Mesenchymal stem cell (in vitro differentiated cells and primary cell): Measurements from ENCODE around the gene NFATC1.

Experiments used
- DNase-seq: peaks from one replicate; pipeline ENCODE4 v3.0.0-alpha.2; 2013
- H2AFZ ChIP-seq: one replicate; pipeline ENCODE4 v1.6.1; 2013; ENCODE audit warnings: low read depth, mild to moderate bottlenecking, control low read depth, inconsistent platforms, low read length, moderate library complexity
- H2AK5ac ChIP-seq: 2 replicates; pipeline ENCODE4 v1.6.1; 2013; ENCODE audit warnings: low read length, moderate library complexity, mild to moderate bottlenecking, inconsistent platforms; ENCODE audit not compliant: severe bottlenecking
- H2BK120ac ChIP-seq: one replicate; pipeline ENCODE4 v1.6.1; 2013; ENCODE audit warnings: low read depth, mild to moderate bottlenecking, inconsistent platforms, low read length, moderate library complexity
- H2BK12ac ChIP-seq, 2 experiments: one replicate each; pipeline ENCODE4 v1.6.1; 2013; ENCODE audit warnings: inconsistent platforms in 2 of 2, low read length in 2 of 2, mild to moderate bottlenecking in 2 of 2, moderate library complexity in 2 of 2, control low read depth in 1 of 2
- H2BK15ac ChIP-seq: one replicate; pipeline ENCODE4 v1.6.1; 2013; ENCODE audit warnings: mild to moderate bottlenecking, low read depth, inconsistent platforms; ENCODE audit not compliant: poor library complexity, severe bottlenecking
- H2BK5ac ChIP-seq: 2 replicates; pipeline ENCODE4 v1.6.1; 2013; ENCODE audit warnings: low read depth, mild to moderate bottlenecking, low read length, control low read depth, inconsistent platforms; ENCODE audit not compliant: poor library complexity, severe bottlenecking
- H3K14ac ChIP-seq, 2 experiments: one replicate each; pipeline ENCODE4 v1.6.1; 2013; ENCODE audit warnings: inconsistent platforms in 2 of 2, low read length in 2 of 2, control low read depth in 1 of 2, mild to moderate bottlenecking in 1 of 2, moderate library complexity in 1 of 2
- H3K18ac ChIP-seq, 2 experiments: one replicate each; pipeline ENCODE4 v1.6.1; 2013; ENCODE audit warnings: inconsistent platforms in 2 of 2, low read length in 2 of 2, control low read depth in 1 of 2, low read depth in 1 of 2, mild to moderate bottlenecking in 1 of 2
- H3K23ac ChIP-seq, 2 experiments: one replicate each; pipeline ENCODE4 v1.6.1; 2013; ENCODE audit warnings: inconsistent platforms in 2 of 2, low read length in 2 of 2, mild to moderate bottlenecking in 2 of 2, moderate library complexity in 2 of 2, control low read depth in 1 of 2
- H3K27ac ChIP-seq: 2 replicates; pipeline ENCODE4 v1.5.1; 2013; ENCODE audit warnings: mild to moderate bottlenecking, moderate library complexity, low read length, control low read depth, inconsistent platforms; ENCODE audit not compliant: poor library complexity, severe bottlenecking
- H3K27me3 ChIP-seq, 2 experiments: 2 replicates each; pipeline versions ENCODE4 v1.6.1 to v1.7.0; 2013; ENCODE audit warnings: low read length in 2 of 2, mild to moderate bottlenecking in 2 of 2, moderate library complexity in 2 of 2, control low read depth in 1 of 2, inconsistent platforms in 1 of 2; ENCODE audit not compliant: control insufficient read depth in 1 of 2, insufficient read depth in 1 of 2
- H3K36me3 ChIP-seq, 2 experiments: 2 replicates each; pipeline versions ENCODE4 v1.6.1 to v1.7.0; 2013; ENCODE audit warnings: low read length in 2 of 2, control low read depth in 1 of 2, inconsistent platforms in 1 of 2, low read depth in 1 of 2, mild to moderate bottlenecking in 1 of 2; ENCODE audit not compliant: insufficient read depth in 2 of 2, control insufficient read depth in 1 of 2
- H3K4ac ChIP-seq, 2 experiments: one replicate each; pipeline ENCODE4 v1.6.1; 2013; ENCODE audit warnings: inconsistent platforms in 2 of 2, low read length in 2 of 2, mild to moderate bottlenecking in 2 of 2, moderate library complexity in 2 of 2, control low read depth in 1 of 2, low read depth in 1 of 2
- H3K4me1 ChIP-seq: 2 replicates; pipeline ENCODE4 v1.6.1; 2013; ENCODE audit warnings: low read depth, low read length, control low read depth; ENCODE audit not compliant: control insufficient read depth, insufficient read depth
- H3K4me2 ChIP-seq: 2 replicates; pipeline ENCODE4 v1.6.1; 2013; ENCODE audit warnings: low read length, mild to moderate bottlenecking, inconsistent platforms; ENCODE audit not compliant: poor library complexity, severe bottlenecking
- H3K4me3 ChIP-seq, 2 experiments: 2 replicates each; pipeline versions ENCODE4 v1.5.1 to v1.7.0; 2013; ENCODE audit warnings: low read length in 2 of 2, mild to moderate bottlenecking in 2 of 2, control low read depth in 1 of 2, low read depth in 1 of 2; ENCODE audit not compliant: insufficient read depth in 1 of 2
- H3K79me1 ChIP-seq: replicated peaks from 2 replicates; pipeline ENCODE4 v1.6.1; 2013; ENCODE audit warnings: mild to moderate bottlenecking, control low read depth, low read length, inconsistent platforms; ENCODE audit not compliant: poor library complexity, severe bottlenecking
- H3K9ac ChIP-seq: 2 replicates; pipeline ENCODE4 v1.7.0; 2013; ENCODE audit warnings: mild to moderate bottlenecking, low read length, moderate library complexity
- H3K9me3 ChIP-seq: 2 replicates; pipeline ENCODE4 v1.7.0; 2013; ENCODE audit warnings: mild to moderate bottlenecking, low read length; ENCODE audit not compliant: control insufficient read depth
- H4K8ac ChIP-seq: one replicate; pipeline ENCODE4 v1.6.1; 2013; ENCODE audit warnings: inconsistent platforms, mild to moderate bottlenecking, low read length, moderate library complexity
- H4K91ac ChIP-seq: one replicate; pipeline ENCODE4 v1.6.1; 2013; ENCODE audit warnings: mild to moderate bottlenecking, low read length, inconsistent platforms
- WGBS: methylation state at CpG from one replicate; pipeline ENCODE4 v1.1.7; 2013; ENCODE audit warnings: mixed read lengths; 5-methylcytosine and 5-hydroxymethylcytosine counted together

Gene NFATC1

GRCh38 chr18:79467126-79467525 is 71.4 kb downstream of the NFATC1 start:
- Histone ChIP-seq H2AK5ac (no peak overlapping the region), H3K9me3 (no peaks in the 10 kb centered on the region), H2BK12ac (no peak overlapping the region)

GRCh38 chr18:79468119-79468789 is 72.5 kb downstream of the NFATC1 start:
- H3K4me1 ChIP-seq = peaks cover 8% of the 10 kb centered on the region
- no peak overlapping the region for H2AK5ac ChIP-seq
- no peak overlapping the region for H2BK120ac ChIP-seq
- no peak overlapping the region for H3K23ac ChIP-seq
- H3K9me3 ChIP-seq = no peaks in the 10 kb centered on the region
- no peak overlapping the region for H3K4me2 ChIP-seq
- no peak overlapping the region for H3K4ac ChIP-seq
- H4K8ac ChIP-seq = no peak overlapping the region
- H3K27ac ChIP-seq = no peak overlapping the region
- no peak overlapping the region for H3K18ac ChIP-seq
- peaks cover 0 to 9% of the 10 kb centered on the region in 2 experiments for H3K36me3 ChIP-seq
- H3K79me1 ChIP-seq = no peaks in the 10 kb centered on the region
- H4K91ac ChIP-seq = no peak overlapping the region
- no peak overlapping the region for H3K9ac ChIP-seq
- H2BK15ac ChIP-seq = no peak overlapping the region
- H2BK5ac ChIP-seq = no peak overlapping the region
- no peak for DNase-seq
- H2AFZ ChIP-seq = no peak overlapping the region
- H3K4me3 ChIP-seq = no peak overlapping the region
- H3K27me3 ChIP-seq = peaks cover 0 to 6% of the 10 kb centered on the region in 2 experiments
- no peak overlapping the region for H2BK12ac ChIP-seq
- no peak overlapping the region for H3K14ac ChIP-seq
- WGBS = 92% methylated on average over 10 of the region's 12 CpGs

More at GRCh38 chr18:79467126-79467525, 71.4 kb downstream of the NFATC1 start:
- no peak overlapping the region for H2AFZ ChIP-seq
- WGBS = 97% methylated on average over 33 of the region's 33 CpGs
- no peak overlapping the region for H4K8ac ChIP-seq
- peaks cover 0 to 9% of the 10 kb centered on the region in 2 experiments for H3K36me3 ChIP-seq
- peaks cover 10% of the 10 kb centered on the region for H3K4me1 ChIP-seq
- H3K4ac ChIP-seq = no peak overlapping the region
- no peak overlapping the region for H4K91ac ChIP-seq
- H3K4me2 ChIP-seq = no peak overlapping the region
- no peak overlapping the region for H2BK120ac ChIP-seq
- H2BK5ac ChIP-seq = no peak overlapping the region
- no peak overlapping the region for H3K14ac ChIP-seq
- H3K23ac ChIP-seq = no peak overlapping the region
- no peak overlapping the region for H3K27ac ChIP-seq
- no peaks in the 10 kb centered on the region for H3K79me1 ChIP-seq
- no peak overlapping the region for H2BK15ac ChIP-seq
- H3K4me3 ChIP-seq = no peak overlapping the region
- no peak overlapping the region for H3K9ac ChIP-seq
- H3K27me3 ChIP-seq = peaks cover 0 to 6% of the 10 kb centered on the region in 2 experiments
- no peak for DNase-seq
- H3K18ac ChIP-seq = no peak overlapping the region

GRCh38 chr18:79469309-79469708 is 73.6 kb downstream of the NFATC1 start:
- H3K18ac ChIP-seq = no peak overlapping the region
- H2AK5ac ChIP-seq = no peak overlapping the region
- no peak overlapping the region for H3K14ac ChIP-seq
- H3K9me3 ChIP-seq = no peaks in the 10 kb centered on the region
- H3K9ac ChIP-seq = no peak overlapping the region
- H3K4me2 ChIP-seq = no peak overlapping the region
- peaks cover 0 to 6% of the 10 kb centered on the region in 2 experiments for H3K27me3 ChIP-seq
- no peak overlapping the region for H3K23ac ChIP-seq
- peaks cover 0 to 9% of the 10 kb centered on the region in 2 experiments for H3K36me3 ChIP-seq
- H3K4ac ChIP-seq = no peak overlapping the region
- H2BK5ac ChIP-seq = no peak overlapping the region
- no peaks in the 10 kb centered on the region for H3K79me1 ChIP-seq
- no peak overlapping the region for H3K4me3 ChIP-seq
- H3K27ac ChIP-seq = no peak overlapping the region
- WGBS = 94% methylated on average over 17 of the region's 17 CpGs
- H3K4me1 ChIP-seq = peaks cover 3% of the 10 kb centered on the region
- H4K8ac ChIP-seq = no peak overlapping the region
- no peak overlapping the region for H2BK12ac ChIP-seq
- H2BK120ac ChIP-seq = no peak overlapping the region
- no peak overlapping the region for H2AFZ ChIP-seq
- no peak overlapping the region for H4K91ac ChIP-seq
- H2BK15ac ChIP-seq = no peak overlapping the region
- DNase-seq = no peak

DNA sequence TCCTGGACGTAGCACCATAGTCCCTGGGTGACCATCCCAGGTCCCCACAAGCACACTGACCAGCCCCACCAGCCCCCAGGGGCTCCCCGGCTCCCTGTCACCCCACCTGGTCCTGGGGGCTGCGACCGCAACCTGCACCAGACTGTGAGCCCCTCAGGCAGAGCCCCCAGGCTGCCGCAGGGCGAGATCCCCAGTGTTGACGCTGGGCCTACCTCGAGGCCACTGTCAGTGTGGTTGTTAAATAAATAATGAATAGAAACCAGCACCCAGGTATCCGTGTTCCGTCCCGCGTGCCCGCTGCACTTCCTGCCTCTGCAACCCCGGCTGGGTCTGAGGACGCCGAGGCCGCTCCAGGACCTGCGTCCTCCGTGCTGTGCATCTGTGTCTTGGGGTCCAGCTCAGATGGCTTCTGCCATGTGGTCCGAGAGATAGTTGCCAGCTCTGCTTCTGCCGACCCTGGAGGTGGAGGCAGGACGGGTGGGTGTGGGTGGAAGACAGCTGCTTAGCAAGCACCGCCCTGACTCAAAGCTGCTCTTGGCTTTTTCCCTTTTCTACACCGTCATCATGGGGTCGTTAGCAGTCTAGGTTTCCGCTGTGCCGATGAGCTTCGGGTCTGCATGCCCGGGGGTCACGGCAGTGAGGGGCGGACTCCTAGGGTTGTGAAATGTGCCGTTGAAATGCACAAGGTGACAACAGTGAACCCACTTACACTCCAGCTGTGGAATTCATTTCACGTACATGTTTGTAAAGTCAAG is 74.2 kb downstream of the NFATC1 start:
- no peak overlapping the region for H2BK12ac ChIP-seq
- no peak for DNase-seq

More for the DNA sequence above, 74.2 kb downstream of the NFATC1 start:
- H4K8ac ChIP-seq = no peak overlapping the region
- no peak overlapping the region for H2BK5ac ChIP-seq
- H3K4me2 ChIP-seq = no peak overlapping the region
- no peak overlapping the region for H3K4me3 ChIP-seq
- H3K9me3 ChIP-seq = no peaks in the 10 kb centered on the region
- H3K27me3 ChIP-seq = peaks cover 0 to 6% of the 10 kb centered on the region in 2 experiments
- H3K36me3 ChIP-seq = peaks cover 0 to 9% of the 10 kb centered on the region in 2 experiments
- H3K9ac ChIP-seq = no peak overlapping the region
- 92% methylated on average over 33 of the region's 33 CpGs for WGBS
- H3K23ac ChIP-seq = no peak overlapping the region
- H3K79me1 ChIP-seq = no peaks in the 10 kb centered on the region
- H3K4me1 ChIP-seq = peaks cover 3% of the 10 kb centered on the region
- H3K27ac ChIP-seq = no peak overlapping the region
- no peak overlapping the region for H2BK120ac ChIP-seq
- H3K14ac ChIP-seq = no peak overlapping the region
- H2AFZ ChIP-seq = no peak overlapping the region
- no peak overlapping the region for H2BK15ac ChIP-seq
- H2AK5ac ChIP-seq = no peak overlapping the region
- H4K91ac ChIP-seq = no peak overlapping the region
- no peak overlapping the region for H3K4ac ChIP-seq
- no peak overlapping the region for H3K18ac ChIP-seq
